WI38 (cell line): Measurements from ENCODE around the gene ACER2.
"Not testable (repeated sequence)": the region's sequence is repeated elsewhere in the genome, so short reads cannot be mapped to it uniquely, and the experiment has no call there.

Experiments
- H3K4me3 ChIP-seq: 2 replicates; pipeline ENCODE4 v1.5.1; 2011; ENCODE audit warnings: low read depth, mild to moderate bottlenecking, control low read depth, low read length
- CTCF ChIP-seq: IDR thresholded peaks from 2 replicates; pipeline ENCODE4 v1.5.1; 2012; ENCODE audit warnings: low read depth, mild to moderate bottlenecking, control low read depth, low read length

The ACER2 gene

GRCh38 chr9:19424176-19424779, 15.5 kb downstream of the ACER2 start:
- TF ChIP-seq CTCF, result no peak

GRCh38 chr9:19429595-19429994, 20.8 kb downstream of the ACER2 start:
- no peak overlapping the region for H3K4me3 ChIP-seq
- TF ChIP-seq CTCF, result no peak

More at GRCh38 chr9:19424176-19424779, 15.5 kb downstream of the ACER2 start:
- H3K4me3 ChIP-seq, result no peak overlapping the region

- TF ChIP-seq CTCF, result no peak
- H3K4me3 ChIP-seq, result no peak overlapping the region
Observed at GRCh38 chr9:19430201-19430760, 21.5 kb downstream of the ACER2 start.

GRCh38 chr9:19431361-19432171, 22.8 kb downstream of the ACER2 start:
- TF ChIP-seq CTCF, result no peak
- no peak overlapping the region for H3K4me3 ChIP-seq

GRCh38 chr9:19432473-19432872, 23.7 kb downstream of the ACER2 start:
- H3K4me3 ChIP-seq, result no peak overlapping the region
- no peak for TF ChIP-seq CTCF

- not testable (repeated sequence) for H3K4me3 ChIP-seq
Observed at GRCh38 chr9:19433729-19434128, 24.9 kb downstream of the ACER2 start.

GRCh38 chr9:19440376-19440775, 31.6 kb downstream of the ACER2 start:
- no peak for TF ChIP-seq CTCF
- no peak overlapping the region for H3K4me3 ChIP-seq
